A549 treated with CORT108297 at 1 μM for 4 hours (cell line): ENCODE results near the gene ORC3. TPM values are rescaled to one million over a fixed set of nuclear protein-coding genes. Genes with fewer than 3 reads are reported as not detected.

ENCODE experiments used
- total RNA-seq: library from RNA; stranded (reverse); fragments of 200-300 nt; extraction: Qiagen RNA extraction; gene quantifications from 5 replicates; pipeline ENCODE4 v1.2.3, GENCODE V29; 2022

The ORC3 gene
- 16.1 to 21.4 TPM (median 17.4 TPM) in 5 replicates for total RNA-seq

GRCh38 chr6:87589693-87590416 is at the start of gene ORC3, which contains the start of gene RARS2:
ORC3 (plus strand) TSS chr6:87590135; CDS start chr6:87590169, 34 bp downstream.
RARS2 (minus strand) TSS chr6:87589987; CDS start chr6:87589957, 30 bp downstream.

GRCh38 chr6:87701676-87702588 is 112.0 kb downstream of the ORC3 start, which contains the start of gene AKIRIN2:
AKIRIN2 (minus strand) TSS chr6:87702233; CDS start chr6:87701684, 549 bp downstream.

Other genes starting within 250 kb of the ORC3 start
- gene C6orf163, start 245.3 kb upstream of the ORC3 start, total RNA-seq: 0.06 to 0.29 TPM (median 0.15 TPM) in 5 replicates
- 0.13 to 0.84 TPM (median 0.64 TPM) in 5 replicates for gene CFAP206, start 182.2 kb upstream of the ORC3 start, total RNA-seq
- gene SLC35A1, start 117.2 kb upstream of the ORC3 start, total RNA-seq: 8.9 to 11.6 TPM (median 9.4 TPM) in 5 replicates
- gene RARS2, start 148 bp upstream of the ORC3 start, total RNA-seq: 17.9 to 22.6 TPM (median 20.4 TPM) in 5 replicates
- 32.4 to 43.2 TPM (median 40.7 TPM) in 5 replicates for gene AKIRIN2, start 112.1 kb downstream of the ORC3 start, total RNA-seq